Neuronal stem cell (in vitro differentiated cells): Measurements from ENCODE around the gene MSH5.
"Not testable (repeated sequence)": the region's sequence is repeated elsewhere in the genome, so short reads cannot be mapped to it uniquely, and the experiment has no call there.

Source experiments
- DNase-seq: peaks from one replicate; pipeline ENCODE4 v3.0.0-alpha.2; 2013; ENCODE audit warnings: low spot score
- H2AFZ ChIP-seq: one replicate; pipeline ENCODE4 v1.6.1; 2013; ENCODE audit warnings: mild to moderate bottlenecking, low read length, inconsistent platforms
- H2AK5ac ChIP-seq: 2 replicates; pipeline ENCODE4 v1.6.1; 2013; ENCODE audit warnings: low read depth, mild to moderate bottlenecking, inconsistent platforms, low read length, moderate library complexity, mixed read lengths
- H2BK120ac ChIP-seq: 2 replicates; pipeline ENCODE4 v1.6.1; 2013; ENCODE audit warnings: low read depth, mild to moderate bottlenecking, inconsistent platforms, low read length, moderate library complexity, mixed read lengths
- H2BK12ac ChIP-seq: one replicate; pipeline ENCODE4 v1.6.1; 2013; ENCODE audit warnings: low read length, inconsistent platforms
- H2BK15ac ChIP-seq: 2 replicates; pipeline ENCODE4 v1.6.1; 2013; ENCODE audit warnings: mild to moderate bottlenecking, low read length, inconsistent platforms, mixed read lengths
- H2BK5ac ChIP-seq: one replicate; pipeline ENCODE4 v1.6.1; 2013; ENCODE audit warnings: inconsistent platforms, mild to moderate bottlenecking, low read length, moderate library complexity
- H3K14ac ChIP-seq: one replicate; pipeline ENCODE4 v1.6.1; 2013; ENCODE audit warnings: low read length, inconsistent platforms
- H3K18ac ChIP-seq: 2 replicates; pipeline ENCODE4 v1.6.1; 2013; ENCODE audit warnings: low read length, inconsistent platforms
- H3K23ac ChIP-seq: 2 replicates; pipeline ENCODE4 v1.6.1; 2013; ENCODE audit warnings: low read depth, mild to moderate bottlenecking, mixed read lengths, low read length, inconsistent platforms; ENCODE audit not compliant: poor library complexity
- H3K27ac ChIP-seq: replicated peaks from 3 replicates; pipeline ENCODE4 v1.5.1; 2013; ENCODE audit warnings: low read length, inconsistent platforms
- H3K27me3 ChIP-seq, 3 experiments: 2 replicates each; pipeline ENCODE4 v1.6.1; 2013; ENCODE audit warnings: low read length in 3 of 3, mild to moderate bottlenecking in 2 of 3, inconsistent platforms in 1 of 3, low read depth in 1 of 3, mixed read lengths in 1 of 3, moderate library complexity in 1 of 3; ENCODE audit not compliant: control insufficient read depth in 3 of 3, insufficient read depth in 3 of 3
- H3K36me3 ChIP-seq, 2 donors: replicated peaks in 1 of 2; 2 replicates each; pipeline ENCODE4 v1.6.1; 2013; ENCODE audit warnings: low read length in 2 of 2; ENCODE audit not compliant: control insufficient read depth in 2 of 2, insufficient read depth in 2 of 2
- H3K4ac ChIP-seq: 2 replicates; pipeline ENCODE4 v1.6.1; 2013; ENCODE audit warnings: inconsistent platforms, mild to moderate bottlenecking, low read length, moderate library complexity
- H3K4me1 ChIP-seq, 2 donors: 1 replicate in 1 of 2; 2 replicates in 1 of 2; pipeline ENCODE4 v1.6.1; 2013; ENCODE audit warnings: low read length in 2 of 2, low read depth in 1 of 2; ENCODE audit not compliant: control insufficient read depth in 2 of 2, insufficient read depth in 1 of 2
- H3K4me2 ChIP-seq: one replicate; pipeline ENCODE4 v1.6.1; 2013; ENCODE audit warnings: mild to moderate bottlenecking, low read length, inconsistent platforms; ENCODE audit not compliant: insufficient read depth, poor library complexity, severe bottlenecking
- H3K4me3 ChIP-seq, 2 donors: 2 replicates each; pipeline ENCODE4 v1.5.1; 2013; ENCODE audit warnings: low read length in 2 of 2, mild to moderate bottlenecking in 2 of 2, inconsistent platforms in 1 of 2, moderate library complexity in 1 of 2
- H3K79me1 ChIP-seq: one replicate; pipeline ENCODE4 v1.6.1; 2013; ENCODE audit warnings: low read depth, mild to moderate bottlenecking, inconsistent platforms, low read length, moderate library complexity
- H3K9ac ChIP-seq: one replicate; pipeline ENCODE4 v1.6.1; 2013; ENCODE audit warnings: mild to moderate bottlenecking, low read depth, low read length, inconsistent platforms; ENCODE audit not compliant: poor library complexity
- H3K9me3 ChIP-seq, 2 donors: replicated peaks in 1 of 2; 2 replicates each; pipeline versions ENCODE3 to v1.6.1; 2013; ENCODE audit warnings: low read length in 2 of 2, mild to moderate bottlenecking in 2 of 2, inconsistent platforms in 1 of 2, low read depth in 1 of 2, mixed read lengths in 1 of 2, moderate library complexity in 1 of 2; ENCODE audit not compliant: control insufficient read depth in 2 of 2, insufficient read depth in 1 of 2
- H4K8ac ChIP-seq: one replicate; pipeline ENCODE4 v1.6.1; 2013; ENCODE audit warnings: low read depth, mild to moderate bottlenecking, inconsistent platforms, low read length, moderate library complexity
- H4K91ac ChIP-seq: one replicate; pipeline ENCODE4 v1.6.1; 2013; ENCODE audit warnings: low read length, low read depth, mild to moderate bottlenecking, inconsistent platforms; ENCODE audit not compliant: poor library complexity
- WGBS, 2 donors: extraction: QIAGEN DNeasy Blood & Tissue Kit; methylation state at CpG; one replicate each; pipeline ENCODE4 v1.1.7; 2013; ENCODE audit warnings: missing lambda C conversion rate in 2 of 2, mixed read lengths in 1 of 2; ENCODE audit not compliant: insufficient read length in 2 of 2, insufficient replicate concordance in 1 of 2; ENCODE audit errors: extremely low coverage in 2 of 2; 5-methylcytosine and 5-hydroxymethylcytosine counted together

The MSH5 gene

GRCh38 chr6:31708224-31708623 is 31.6 kb upstream of the MSH5 start:
- Histone ChIP-seq H3K23ac (no peak overlapping the region), H3K18ac (no peak overlapping the region), H2BK12ac (no peak overlapping the region), H3K9ac (no peak overlapping the region), H3K27me3 (peaks cover 0 to 4% (median 0%) of the 10 kb centered on the region in 3 experiments), H2BK120ac (no peak overlapping the region), H3K4me2 (no peak overlapping the region), H3K9me3 (no peaks in the 10 kb centered on the region), H3K4me3 (no peak overlapping the region), H2AK5ac (no peak overlapping the region), H4K8ac (no peak overlapping the region), H3K14ac (no peak overlapping the region), H2BK5ac (no peak overlapping the region), H3K27ac (no peak overlapping the region), H2BK15ac (no peak overlapping the region), H3K79me1 (no peaks in the 10 kb centered on the region), H3K4ac (no peak overlapping the region), H2AFZ (no peak overlapping the region), H3K36me3 (no peaks in the 10 kb centered on the region), H3K4me1 (peaks cover under 1 to 3% of the 10 kb centered on the region in 2 donors), H4K91ac (no peak overlapping the region)
- WGBS, 2 donors = no CpG with 5 or more reads among the region's 3 CpGs
- DNase-seq = no peak

DNA sequence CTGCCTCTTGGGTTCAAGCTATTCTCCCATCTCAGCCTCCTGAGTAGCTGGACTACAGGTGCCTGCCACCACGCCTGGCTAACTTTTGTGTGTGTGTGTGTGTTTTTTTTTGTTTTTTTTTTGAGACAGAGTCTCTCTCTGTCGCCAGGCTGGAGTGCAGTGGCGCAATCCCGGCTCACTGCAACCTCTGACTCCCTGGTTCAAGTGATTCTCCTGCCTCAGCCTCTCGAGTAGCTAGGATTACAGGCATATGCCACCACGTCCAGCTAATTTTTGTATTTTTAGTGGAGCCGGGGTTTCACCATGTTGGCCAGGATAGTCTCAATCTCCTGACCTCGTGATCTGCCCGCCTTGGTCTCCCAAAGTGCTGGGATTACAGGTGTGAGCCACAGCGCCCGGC is 30.6 kb upstream of the MSH5 start:
- not testable (repeated sequence) for H2BK15ac ChIP-seq, DNase-seq, H3K36me3 ChIP-seq, H2BK120ac ChIP-seq, H3K4me3 ChIP-seq, H2BK5ac ChIP-seq, H2AFZ ChIP-seq, H2AK5ac ChIP-seq, H3K4ac ChIP-seq, H3K4me2 ChIP-seq, H4K91ac ChIP-seq, H3K9ac ChIP-seq, H3K18ac ChIP-seq, H3K79me1 ChIP-seq, H3K23ac ChIP-seq, H3K14ac ChIP-seq, H3K27me3 ChIP-seq, H2BK12ac ChIP-seq, H4K8ac ChIP-seq, H3K9me3 ChIP-seq, H3K27ac ChIP-seq
- no CpG with 5 or more reads among the region's 11 CpGs for WGBS, 2 donors
- H3K4me1 ChIP-seq = peaks cover 10 to 12% of the 10 kb centered on the region in 2 donors

- H3K18ac ChIP-seq = no peak overlapping the region
- H3K27ac ChIP-seq = no peak overlapping the region
- no peaks in the 10 kb centered on the region for H3K79me1 ChIP-seq
- H3K4me1 ChIP-seq = peaks cover 13 to 17% of the 10 kb centered on the region in 2 donors
- no peak overlapping the region for H2BK15ac ChIP-seq
- no peaks in the 10 kb centered on the region for H3K36me3 ChIP-seq
- H2AFZ ChIP-seq = no peak overlapping the region
- H3K4me3 ChIP-seq = no peak overlapping the region
- peak overlapping the region; percentile 10 for H3K4ac ChIP-seq
- H2BK120ac ChIP-seq = no peak overlapping the region
- H3K9ac ChIP-seq = no peak overlapping the region
- H2AK5ac ChIP-seq = peak overlapping the region; percentile 89
- H3K4me2 ChIP-seq = no peak overlapping the region
- no peak overlapping the region for H4K8ac ChIP-seq
- peak overlapping the region; percentile 59 for H2BK5ac ChIP-seq
- H4K91ac ChIP-seq = peak overlapping the region; percentile 39
- no peak overlapping the region for H2BK12ac ChIP-seq
- peak overlapping the region; percentile 38 for H3K23ac ChIP-seq
- no CpG with 5 or more reads among the region's 5 CpGs for WGBS, 2 donors
- no peak for DNase-seq
- H3K14ac ChIP-seq = no peak overlapping the region
- H3K9me3 ChIP-seq = no peaks in the 10 kb centered on the region
- peaks cover 0 to 4% (median 0%) of the 10 kb centered on the region in 3 experiments for H3K27me3 ChIP-seq
Observed at GRCh38 chr6:31710523-31711219, 29.1 kb upstream of the MSH5 start.

- no peak overlapping the region for H3K4me3 ChIP-seq
- peak overlapping the region; percentile 59 for H2BK5ac ChIP-seq
- H3K23ac ChIP-seq = no peak overlapping the region
- H3K36me3 ChIP-seq = no peaks in the 10 kb centered on the region
- no peak overlapping the region for H3K14ac ChIP-seq
- no peak overlapping the region for H4K8ac ChIP-seq
- no CpG with 5 or more reads among the region's 8 CpGs for WGBS, 2 donors
- H2BK120ac ChIP-seq = no peak overlapping the region
- no peak overlapping the region for H3K4ac ChIP-seq
- H4K91ac ChIP-seq = peak overlapping the region; percentile 39
- H2BK12ac ChIP-seq = no peak overlapping the region
- no peak overlapping the region for H3K9ac ChIP-seq
- peaks cover 13 to 17% of the 10 kb centered on the region in 2 donors for H3K4me1 ChIP-seq
- H3K4me2 ChIP-seq = no peak overlapping the region
- H3K9me3 ChIP-seq = no peaks in the 10 kb centered on the region
- H3K79me1 ChIP-seq = no peaks in the 10 kb centered on the region
- no peak for DNase-seq
- H2AK5ac ChIP-seq = peak overlapping the region; percentile 89
- H3K18ac ChIP-seq = peak overlapping the region; percentile 60
- H3K27me3 ChIP-seq = peaks cover 0 to 4% (median 0%) of the 10 kb centered on the region in 3 experiments
- peak overlapping the region; percentile 35 for H2BK15ac ChIP-seq
- no peak overlapping the region for H3K27ac ChIP-seq
- H2AFZ ChIP-seq = no peak overlapping the region
Observed at GRCh38 chr6:31711233-31711632, 28.6 kb upstream of the MSH5 start.
